ENCODE results near the gene PSMD3.

The PSMD3 gene

DNA sequence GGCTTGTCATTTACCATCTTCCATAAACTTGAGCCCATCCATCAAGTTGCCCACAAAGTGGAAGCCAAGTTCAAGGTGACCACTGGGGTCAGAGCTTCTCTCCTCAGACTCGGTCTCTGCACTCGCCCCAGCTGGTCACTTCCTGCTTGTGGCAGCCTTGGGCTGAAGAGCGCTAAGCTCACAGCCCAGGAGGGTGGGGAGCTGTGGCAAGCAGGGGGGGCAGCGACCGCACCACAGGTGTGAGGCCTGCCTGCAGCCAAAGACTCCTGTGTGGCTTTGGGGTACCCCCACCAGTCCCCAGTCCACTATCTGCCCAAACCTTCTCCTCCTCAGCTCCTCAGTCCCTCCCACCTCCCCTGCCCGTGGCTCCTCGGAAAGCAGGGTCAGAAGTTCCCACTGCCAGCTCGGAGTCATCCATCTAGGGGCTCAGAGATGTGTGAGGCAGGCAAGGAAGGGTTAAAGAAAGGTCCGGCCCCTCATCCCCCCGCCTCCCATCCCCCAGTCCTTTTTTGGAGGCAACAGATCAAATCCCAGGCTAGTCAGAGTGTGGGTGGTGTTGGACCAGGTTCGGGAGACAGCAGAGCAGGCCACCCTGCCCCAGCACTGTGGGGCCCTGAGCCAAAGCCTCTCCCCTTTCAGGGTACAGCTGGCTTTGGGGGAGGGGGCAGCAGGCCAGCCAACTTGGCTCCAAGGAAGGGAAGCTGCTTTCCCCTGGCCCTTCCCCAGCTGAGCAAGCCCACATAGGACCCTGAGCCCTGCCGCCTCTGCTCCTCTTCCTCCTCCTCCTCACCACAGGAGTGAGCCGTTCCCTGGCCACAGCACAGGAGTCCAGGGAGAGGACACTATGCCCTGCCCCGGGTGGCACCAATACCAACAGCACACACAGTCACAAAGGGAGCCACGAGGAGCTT lies 37.9 kb downstream of the PSMD3 start:
- Histone ChIP-seq H3K9ac (ENCODE audit: low read length in 5 of 5) (no peak overlapping the region), H3K4me3 (ENCODE audit: low read depth in 1 of 5, low read length in 5 of 5) (no peak overlapping the region), H3K9me3 (ENCODE audit: control insufficient read depth in 5 of 5, low read length in 5 of 5) (no peaks in the 10 kb centered on the region), H3K27me3 (ENCODE audit: control insufficient read depth in 5 of 5, insufficient read depth in 4 of 5, low read length in 5 of 5) (no peaks in the 10 kb centered on the region), H3K27ac (ENCODE audit: low read depth, low read length) (no peak overlapping the region), H3K36me3 (ENCODE audit: control insufficient read depth in 5 of 5, insufficient read depth in 5 of 5, low read length in 5 of 5) (peaks cover 0 to 46% (median 41%) of the 10 kb centered on the region in 5 donors), H3K4me1 (ENCODE audit: control insufficient read depth in 5 of 5, insufficient read depth in 5 of 5, low read length in 5 of 5) (peaks cover 2 to 60% (median 20%) of the 10 kb centered on the region in 5 donors)

DNA sequence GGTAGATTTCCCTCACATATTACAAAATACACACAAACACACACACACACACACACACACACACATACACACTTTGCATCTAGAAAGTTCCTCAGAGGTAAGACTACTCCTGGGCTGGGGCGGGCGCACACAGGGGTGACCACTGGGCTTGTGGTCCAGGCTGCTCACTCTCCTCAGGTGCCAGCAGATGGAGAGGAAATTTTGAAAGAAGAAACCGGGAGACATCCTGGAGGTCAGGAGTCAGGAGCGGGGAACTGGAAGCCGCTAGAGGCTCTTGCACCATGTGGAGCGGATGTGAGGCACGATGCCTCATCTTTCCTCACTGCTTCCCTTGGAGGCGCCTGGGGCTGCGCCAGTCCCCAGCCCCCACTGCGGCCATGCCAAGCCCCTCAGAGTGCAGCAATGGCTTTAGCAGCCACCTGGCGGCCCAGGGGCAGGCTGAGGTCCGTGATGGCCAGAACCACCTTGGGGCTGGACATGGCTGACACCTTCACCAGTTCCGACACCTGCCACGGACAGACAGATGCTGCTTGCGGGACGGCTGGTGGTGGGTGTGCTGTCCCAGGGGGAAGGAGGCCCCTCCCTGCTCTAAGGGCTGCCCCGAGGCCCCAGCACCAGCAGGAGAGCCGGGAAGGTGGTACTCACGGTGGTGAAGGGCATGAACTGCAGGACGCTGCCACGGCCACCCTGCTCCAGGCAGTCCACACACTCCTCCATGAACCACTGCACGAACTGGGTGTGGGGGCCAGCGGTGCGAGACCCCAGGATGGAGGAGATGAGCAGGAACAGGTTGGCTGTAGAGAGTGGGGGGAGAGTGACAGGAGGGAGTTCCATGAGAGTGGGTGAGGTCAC lies 38.8 kb downstream of the PSMD3 start:
- no peak overlapping the region for H3K9ac ChIP-seq (ENCODE audit: low read length in 5 of 5)
- H3K27ac ChIP-seq (ENCODE audit: low read depth, low read length), result no peak overlapping the region
- peaks cover 0 to 51% (median 44%) of the 10 kb centered on the region in 5 donors for H3K36me3 ChIP-seq (ENCODE audit: control insufficient read depth in 5 of 5, insufficient read depth in 5 of 5, low read length in 5 of 5)
- H3K4me3 ChIP-seq (ENCODE audit: low read depth in 1 of 5, low read length in 5 of 5), result no peak overlapping the region
- H3K9me3 ChIP-seq (ENCODE audit: control insufficient read depth in 5 of 5, low read length in 5 of 5), result no peaks in the 10 kb centered on the region
- peaks cover 0 to 56% (median 18%) of the 10 kb centered on the region in 5 donors for H3K4me1 ChIP-seq (ENCODE audit: control insufficient read depth in 5 of 5, insufficient read depth in 5 of 5, low read length in 5 of 5)
- H3K27me3 ChIP-seq (ENCODE audit: control insufficient read depth in 5 of 5, insufficient read depth in 4 of 5, low read length in 5 of 5), result no peaks in the 10 kb centered on the region

DNA sequence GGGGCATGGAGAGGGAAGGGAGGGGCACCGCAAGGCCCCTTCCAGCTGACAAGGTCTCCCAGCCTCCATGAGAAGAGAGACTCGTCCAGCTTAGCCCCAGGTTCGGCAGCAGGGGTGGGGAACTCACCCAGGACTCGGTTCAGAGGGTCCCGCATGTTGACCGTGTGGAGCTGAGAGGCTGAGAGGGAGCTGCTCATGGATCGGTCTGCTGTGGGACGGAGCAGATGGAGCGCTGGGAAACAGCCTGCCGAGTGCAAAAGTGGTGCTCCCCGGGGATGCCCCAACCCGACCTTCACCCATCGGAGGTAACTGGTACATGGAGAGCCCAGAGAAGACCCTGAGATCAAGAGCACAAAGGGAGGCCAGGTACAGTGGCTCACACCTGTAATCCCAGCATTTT lies 39.5 kb downstream of the PSMD3 start:
- Histone ChIP-seq H3K27me3 (ENCODE audit: control insufficient read depth in 5 of 5, insufficient read depth in 4 of 5, low read length in 5 of 5) (no peaks in the 10 kb centered on the region), H3K36me3 (ENCODE audit: control insufficient read depth in 5 of 5, insufficient read depth in 5 of 5, low read length in 5 of 5) (peaks cover 0 to 55% (median 48%) of the 10 kb centered on the region in 5 donors), H3K4me3 (ENCODE audit: low read depth in 1 of 5, low read length in 5 of 5) (no peak overlapping the region), H3K9me3 (ENCODE audit: control insufficient read depth in 5 of 5, low read length in 5 of 5) (no peaks in the 10 kb centered on the region), H3K27ac (ENCODE audit: low read depth, low read length) (no peak overlapping the region), H3K4me1 (ENCODE audit: control insufficient read depth in 5 of 5, insufficient read depth in 5 of 5, low read length in 5 of 5) (peaks cover 0 to 49% (median 18%) of the 10 kb centered on the region in 5 donors), H3K9ac (ENCODE audit: low read length in 5 of 5) (no peak overlapping the region)

DNA sequence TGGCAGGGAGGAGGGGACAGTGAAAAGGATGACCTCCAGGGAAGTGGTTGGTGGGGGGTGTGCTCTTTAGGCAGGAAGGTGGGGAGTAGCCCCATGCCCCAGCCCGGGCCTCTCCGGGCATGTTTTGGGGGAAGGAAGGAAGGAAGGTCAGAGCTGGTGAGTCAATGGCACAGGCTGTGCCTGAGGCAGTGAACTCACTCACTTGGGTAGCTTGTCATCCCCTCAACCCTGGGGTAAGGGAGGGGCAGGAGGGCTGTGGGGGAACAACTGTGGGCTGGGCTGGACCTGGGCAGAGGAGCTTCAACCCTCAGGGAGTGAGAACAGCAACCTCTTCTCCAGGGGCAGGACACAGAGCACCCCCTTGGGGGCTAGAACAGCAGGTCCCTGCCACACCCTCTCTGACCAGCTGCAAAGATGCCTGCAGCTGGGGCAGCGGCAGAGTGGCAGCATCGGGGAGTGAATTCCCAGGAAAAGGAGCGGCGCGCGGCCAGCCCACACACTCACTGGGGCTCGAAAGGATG lies 40.9 kb downstream of the PSMD3 start:
- Histone ChIP-seq H3K4me1 (ENCODE audit: control insufficient read depth in 5 of 5, insufficient read depth in 5 of 5, low read length in 5 of 5) (peaks cover 0 to 44% (median 18%) of the 10 kb centered on the region in 5 donors), H3K9me3 (ENCODE audit: control insufficient read depth in 5 of 5, low read length in 5 of 5) (no peaks in the 10 kb centered on the region), H3K27me3 (ENCODE audit: control insufficient read depth in 5 of 5, insufficient read depth in 4 of 5, low read length in 5 of 5) (no peaks in the 10 kb centered on the region), H3K9ac (ENCODE audit: low read length in 5 of 5) (peak overlapping the region in 2 of 5 donors; percentile 16 to 23), H3K27ac (ENCODE audit: low read depth, low read length) (peak overlapping the region; percentile 46), H3K4me3 (ENCODE audit: low read depth in 1 of 5, low read length in 5 of 5) (no peak overlapping the region), H3K36me3 (ENCODE audit: control insufficient read depth in 5 of 5, insufficient read depth in 5 of 5, low read length in 5 of 5) (peaks cover 5 to 68% (median 61%) of the 10 kb centered on the region in 5 donors)

DNA sequence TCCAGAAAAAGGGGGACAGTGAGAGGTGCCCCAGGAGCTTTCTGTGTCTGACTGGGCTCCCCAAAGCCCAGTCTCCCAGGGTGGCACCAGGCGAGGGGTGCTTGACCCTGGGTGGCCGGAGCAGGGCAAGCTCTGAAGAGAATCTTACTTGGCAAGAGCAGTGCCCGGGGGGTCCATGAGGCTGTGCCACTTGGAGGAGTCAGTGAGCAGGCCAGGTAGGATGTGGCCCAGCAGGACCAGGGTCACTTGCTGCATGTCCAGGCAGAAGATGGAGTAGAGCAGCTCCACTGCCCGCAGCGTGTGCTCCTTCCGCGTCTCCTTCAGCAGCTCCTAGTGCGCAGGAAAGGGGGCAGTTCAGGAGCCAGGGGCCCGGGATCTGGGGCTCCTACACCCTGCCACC lies 41.9 kb downstream of the PSMD3 start:
- H3K36me3 ChIP-seq (ENCODE audit: control insufficient read depth in 5 of 5, insufficient read depth in 5 of 5, low read length in 5 of 5), result peaks cover 5 to 73% (median 65%) of the 10 kb centered on the region in 5 donors
- H3K27me3 ChIP-seq (ENCODE audit: control insufficient read depth in 5 of 5, insufficient read depth in 4 of 5, low read length in 5 of 5), result no peaks in the 10 kb centered on the region
- H3K4me3 ChIP-seq (ENCODE audit: low read depth in 1 of 5, low read length in 5 of 5), result no peak overlapping the region
- H3K4me1 ChIP-seq (ENCODE audit: control insufficient read depth in 5 of 5, insufficient read depth in 5 of 5, low read length in 5 of 5), result peaks cover 2 to 46% (median 25%) of the 10 kb centered on the region in 5 donors
- no peaks in the 10 kb centered on the region for H3K9me3 ChIP-seq (ENCODE audit: control insufficient read depth in 5 of 5, low read length in 5 of 5)
- no peak overlapping the region for H3K27ac ChIP-seq (ENCODE audit: low read depth, low read length)
- H3K9ac ChIP-seq (ENCODE audit: low read length in 5 of 5), result no peak overlapping the region

DNA sequence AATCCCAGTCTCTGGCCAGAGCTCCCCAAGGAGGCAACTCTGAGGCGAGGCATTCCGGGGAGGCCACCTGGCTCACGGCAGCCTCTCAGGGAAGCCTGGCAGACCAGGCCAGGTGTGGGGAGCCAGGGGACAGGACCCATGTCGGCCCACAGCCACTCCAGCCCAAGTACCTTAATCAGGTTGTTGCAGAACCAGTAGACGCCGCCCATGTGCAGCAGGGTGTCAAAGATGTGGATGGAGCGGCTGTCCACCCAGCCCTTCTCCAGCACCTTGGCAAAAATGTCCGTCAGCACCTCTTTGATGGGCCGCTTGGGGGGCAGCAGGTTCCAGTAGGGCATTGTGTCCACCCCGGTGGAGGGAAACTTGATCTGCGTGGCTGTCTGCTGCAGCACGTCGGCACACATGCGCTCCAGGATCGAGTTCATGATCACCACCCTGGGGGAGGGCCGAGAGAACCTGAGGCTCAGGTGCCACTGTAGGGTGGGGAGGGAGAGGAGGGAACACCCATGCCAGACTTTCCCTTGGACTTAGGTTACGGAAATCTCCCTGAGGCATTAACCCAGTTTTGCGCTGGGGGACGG lies 42.4 kb downstream of the PSMD3 start:
- no peaks in the 10 kb centered on the region for H3K27me3 ChIP-seq (ENCODE audit: control insufficient read depth in 5 of 5, insufficient read depth in 4 of 5, low read length in 5 of 5)
- peaks cover 0 to 41% (median 21%) of the 10 kb centered on the region in 5 donors for H3K4me1 ChIP-seq (ENCODE audit: control insufficient read depth in 5 of 5, insufficient read depth in 5 of 5, low read length in 5 of 5)
- H3K27ac ChIP-seq (ENCODE audit: low read depth, low read length), result no peak overlapping the region
- peaks cover 5 to 77% (median 67%) of the 10 kb centered on the region in 5 donors for H3K36me3 ChIP-seq (ENCODE audit: control insufficient read depth in 5 of 5, insufficient read depth in 5 of 5, low read length in 5 of 5)
- no peak overlapping the region for H3K4me3 ChIP-seq (ENCODE audit: low read depth in 1 of 5, low read length in 5 of 5)
- H3K9ac ChIP-seq (ENCODE audit: low read length in 5 of 5), result no peak overlapping the region
- H3K9me3 ChIP-seq (ENCODE audit: control insufficient read depth in 5 of 5, low read length in 5 of 5), result no peaks in the 10 kb centered on the region

DNA sequence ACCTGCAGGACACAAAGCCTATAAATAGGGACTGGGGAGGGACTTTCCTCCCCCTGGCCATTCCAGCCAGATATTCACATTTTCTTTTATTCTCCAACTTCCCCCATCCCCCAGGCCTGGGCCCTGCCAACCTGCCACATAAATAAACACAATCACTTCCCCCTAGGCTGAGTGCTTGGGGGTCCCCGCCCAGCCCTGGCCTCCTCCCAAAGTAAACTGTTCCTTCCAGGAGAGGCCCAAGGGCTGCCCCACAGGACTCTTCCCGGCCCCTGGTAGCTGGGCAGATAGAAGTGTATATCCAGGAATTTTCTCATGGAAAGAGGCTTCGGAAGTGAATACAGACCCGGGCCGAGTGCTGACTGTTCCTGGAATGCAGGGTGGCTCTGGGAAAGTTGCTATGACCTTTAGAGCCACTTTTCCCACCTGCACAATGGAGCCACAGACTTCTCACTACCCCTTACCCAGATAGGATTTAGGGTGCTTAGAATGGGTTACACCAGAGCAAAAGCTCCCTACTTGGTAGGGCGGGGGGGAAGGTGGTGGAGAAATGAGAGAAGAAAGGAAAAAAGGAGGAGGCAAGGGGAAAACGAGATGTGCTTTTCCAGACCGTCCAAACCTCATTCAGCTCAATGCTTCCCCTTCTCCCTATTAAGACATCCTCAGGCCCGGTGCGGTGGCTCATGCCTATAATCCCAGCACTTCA lies 43.1 kb downstream of the PSMD3 start:
- no peak overlapping the region for H3K9ac ChIP-seq (ENCODE audit: low read length in 5 of 5)
- H3K36me3 ChIP-seq (ENCODE audit: control insufficient read depth in 5 of 5, insufficient read depth in 5 of 5, low read length in 5 of 5), result peaks cover 5 to 82% (median 71%) of the 10 kb centered on the region in 5 donors
- no peak overlapping the region for H3K27ac ChIP-seq (ENCODE audit: low read depth, low read length)
- H3K4me3 ChIP-seq (ENCODE audit: low read depth in 1 of 5, low read length in 5 of 5), result no peak overlapping the region
- H3K4me1 ChIP-seq (ENCODE audit: control insufficient read depth in 5 of 5, insufficient read depth in 5 of 5, low read length in 5 of 5), result peaks cover 0 to 38% (median 17%) of the 10 kb centered on the region in 5 donors
- H3K9me3 ChIP-seq (ENCODE audit: control insufficient read depth in 5 of 5, low read length in 5 of 5), result no peaks in the 10 kb centered on the region
- no peaks in the 10 kb centered on the region for H3K27me3 ChIP-seq (ENCODE audit: control insufficient read depth in 5 of 5, insufficient read depth in 4 of 5, low read length in 5 of 5)

DNA sequence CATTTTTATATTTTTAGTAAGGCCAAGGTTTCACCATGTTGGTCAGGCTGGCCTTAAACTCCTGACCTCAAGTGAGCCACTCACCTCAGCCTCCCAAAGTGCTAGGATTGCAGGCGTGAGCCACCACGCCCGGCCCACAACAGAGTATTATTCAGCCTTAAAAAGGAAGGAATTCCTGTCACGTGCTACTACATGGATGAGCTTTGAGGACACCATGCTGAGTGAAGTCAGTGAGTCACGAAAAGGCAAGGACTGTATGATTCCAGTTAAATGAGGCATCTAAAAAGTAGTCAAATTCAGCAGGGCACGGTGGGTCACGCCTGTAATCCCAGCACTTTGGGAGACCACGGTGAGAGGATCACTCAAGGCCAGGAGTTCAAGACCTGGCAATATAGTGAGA lies 44.3 kb downstream of the PSMD3 start:
- Histone ChIP-seq H3K36me3 (ENCODE audit: control insufficient read depth in 5 of 5, insufficient read depth in 5 of 5, low read length in 5 of 5) (peaks cover 5 to 82% (median 73%) of the 10 kb centered on the region in 5 donors), H3K27ac (ENCODE audit: low read depth, low read length) (no peak overlapping the region), H3K4me1 (ENCODE audit: control insufficient read depth in 5 of 5, insufficient read depth in 5 of 5, low read length in 5 of 5) (peaks cover 0 to 38% (median 15%) of the 10 kb centered on the region in 5 donors)

DNA sequence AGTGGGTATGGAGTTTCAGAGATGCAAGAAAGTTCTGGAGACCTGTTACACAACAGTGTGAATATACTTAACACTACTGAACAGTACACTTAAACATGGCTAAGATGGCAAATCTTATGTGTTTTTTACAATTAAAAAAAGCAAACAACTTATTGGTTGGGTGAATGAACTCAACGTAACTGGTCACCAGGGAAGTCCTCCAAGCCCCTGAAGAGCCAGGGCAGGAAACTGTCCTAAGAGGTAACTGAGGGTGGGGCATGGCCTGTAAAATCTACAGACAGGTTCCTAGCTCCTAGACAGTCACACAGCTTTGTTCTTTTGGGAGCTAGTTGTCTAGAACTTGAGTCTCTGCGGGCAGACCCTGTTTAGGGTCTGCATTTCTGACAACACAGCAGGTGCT lies 45.0 kb downstream of the PSMD3 start:
- Histone ChIP-seq H3K27ac (ENCODE audit: low read depth, low read length) (no peak overlapping the region), H3K4me3 (ENCODE audit: low read depth in 1 of 5, low read length in 5 of 5) (no peak overlapping the region), H3K9me3 (ENCODE audit: control insufficient read depth in 5 of 5, low read length in 5 of 5) (no peaks in the 10 kb centered on the region), H3K27me3 (ENCODE audit: control insufficient read depth in 5 of 5, insufficient read depth in 4 of 5, low read length in 5 of 5) (no peaks in the 10 kb centered on the region), H3K4me1 (ENCODE audit: control insufficient read depth in 5 of 5, insufficient read depth in 5 of 5, low read length in 5 of 5) (peaks cover 0 to 38% (median 15%) of the 10 kb centered on the region in 5 donors), H3K36me3 (ENCODE audit: control insufficient read depth in 5 of 5, insufficient read depth in 5 of 5, low read length in 5 of 5) (peaks cover 5 to 80% (median 67%) of the 10 kb centered on the region in 5 donors), H3K9ac (ENCODE audit: low read length in 5 of 5) (no peak overlapping the region)

More for the DNA sequence above, 44.3 kb downstream of the PSMD3 start:
- H3K4me3 ChIP-seq (ENCODE audit: low read depth in 1 of 5, low read length in 5 of 5), result no peak overlapping the region
- H3K9me3 ChIP-seq (ENCODE audit: control insufficient read depth in 5 of 5, low read length in 5 of 5), result no peaks in the 10 kb centered on the region
- no peak overlapping the region for H3K9ac ChIP-seq (ENCODE audit: low read length in 5 of 5)
- H3K27me3 ChIP-seq (ENCODE audit: control insufficient read depth in 5 of 5, insufficient read depth in 4 of 5, low read length in 5 of 5), result no peaks in the 10 kb centered on the region

Data from subcutaneous abdominal adipose tissue (tissue), 5 donors.